Chondrocyte (in vitro differentiated cells): Measurements from ENCODE around the gene CWC27. TPM values are rescaled to one million over a fixed set of nuclear protein-coding genes. Genes with fewer than 3 reads are reported as not detected.

ENCODE experiments used
- DNase-seq: peaks from one replicate; pipeline ENCODE4 v3.0.0; 2021; ENCODE audit warnings: mixed read lengths, low spot score
- H3K27ac Mint-ChIP-seq: one replicate; pipeline ENCODE4 v1.8.0; 2021; ENCODE audit warnings: mild to moderate bottlenecking, moderate library complexity, mixed read lengths; ENCODE audit not compliant: unreplicated experiment
- H3K27me3 Mint-ChIP-seq: 2 replicates; pipeline ENCODE4 v1.8.0; 2021; ENCODE audit warnings: low read depth, mixed read lengths
- H3K36me3 Mint-ChIP-seq: 2 replicates; pipeline ENCODE4 v1.8.0; 2021; ENCODE audit warnings: low read depth, mixed read lengths
- H3K4me1 Mint-ChIP-seq: 2 replicates; pipeline ENCODE4 v1.8.0; 2021; ENCODE audit warnings: low read depth, mild to moderate bottlenecking, mixed read lengths
- H3K4me3 Mint-ChIP-seq: one replicate; pipeline ENCODE4 v1.8.0; 2021; ENCODE audit warnings: mild to moderate bottlenecking, moderate library complexity, mixed read lengths; ENCODE audit not compliant: unreplicated experiment
- H3K9me3 Mint-ChIP-seq: 2 replicates; pipeline ENCODE4 v1.8.0; 2021; ENCODE audit warnings: low read depth, mixed read lengths
- total RNA-seq: library from RNA; stranded (reverse); gene quantifications from 3 replicates; pipeline ENCODE4 v1.2.1, GENCODE V29; 2021
- TF ChIP-seq, protein P1 (sequence below): fragments of 200-600 bp; sonication (generic); IDR thresholded peaks from 2 replicates; pipeline ENCODE4 v1.5.0; 2021; ENCODE audit warnings: antibody characterized with exemption, mild to moderate bottlenecking, moderate library complexity

The CWC27 gene
- total RNA-seq, 1 donor from 2014 or later: 19.5 TPM

GRCh38 chr5:64786372-64786771 lies 17.6 kb downstream of the CWC27 start:
- TF ChIP-seq, protein P1, sequence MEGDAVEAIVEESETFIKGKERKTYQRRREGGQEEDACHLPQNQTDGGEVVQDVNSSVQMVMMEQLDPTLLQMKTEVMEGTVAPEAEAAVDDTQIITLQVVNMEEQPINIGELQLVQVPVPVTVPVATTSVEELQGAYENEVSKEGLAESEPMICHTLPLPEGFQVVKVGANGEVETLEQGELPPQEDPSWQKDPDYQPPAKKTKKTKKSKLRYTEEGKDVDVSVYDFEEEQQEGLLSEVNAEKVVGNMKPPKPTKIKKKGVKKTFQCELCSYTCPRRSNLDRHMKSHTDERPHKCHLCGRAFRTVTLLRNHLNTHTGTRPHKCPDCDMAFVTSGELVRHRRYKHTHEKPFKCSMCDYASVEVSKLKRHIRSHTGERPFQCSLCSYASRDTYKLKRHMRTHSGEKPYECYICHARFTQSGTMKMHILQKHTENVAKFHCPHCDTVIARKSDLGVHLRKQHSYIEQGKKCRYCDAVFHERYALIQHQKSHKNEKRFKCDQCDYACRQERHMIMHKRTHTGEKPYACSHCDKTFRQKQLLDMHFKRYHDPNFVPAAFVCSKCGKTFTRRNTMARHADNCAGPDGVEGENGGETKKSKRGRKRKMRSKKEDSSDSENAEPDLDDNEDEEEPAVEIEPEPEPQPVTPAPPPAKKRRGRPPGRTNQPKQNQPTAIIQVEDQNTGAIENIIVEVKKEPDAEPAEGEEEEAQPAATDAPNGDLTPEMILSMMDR: no peak
- Mint-ChIP-seq H3K9me3 (no peaks in the 10 kb centered on the region), H3K4me1 (no peaks in the 10 kb centered on the region), H3K27ac (no peak overlapping the region), H3K36me3 (peaks cover 7% of the 10 kb centered on the region), H3K4me3 (no peak overlapping the region), H3K27me3 (no peaks in the 10 kb centered on the region)
- no peak for DNase-seq

DNA sequence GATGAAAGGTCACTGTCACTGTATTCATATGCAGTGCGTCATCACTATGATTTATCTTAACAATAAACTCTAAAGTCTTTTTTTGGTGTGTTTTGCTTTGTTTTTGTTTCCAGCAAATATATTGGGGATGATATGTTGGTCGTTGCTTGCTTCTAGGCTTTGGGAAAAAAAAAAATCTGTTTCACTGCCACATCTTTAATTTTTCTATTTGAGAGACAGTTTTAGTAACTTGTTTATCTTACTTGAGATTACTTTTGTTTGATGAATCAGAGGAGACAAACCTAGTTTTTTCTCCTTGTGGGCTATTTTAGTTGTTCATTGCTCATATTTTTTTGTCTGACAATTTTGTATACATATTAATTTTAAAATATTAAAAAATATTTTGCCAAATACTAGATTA lies 19.4 kb downstream of the CWC27 start:
- no peak overlapping the region for H3K4me3 Mint-ChIP-seq
- H3K36me3 Mint-ChIP-seq: peaks cover 9% of the 10 kb centered on the region
- no peak overlapping the region for H3K27ac Mint-ChIP-seq
- H3K9me3 Mint-ChIP-seq: no peaks in the 10 kb centered on the region
- DNase-seq: no peak
- no peaks in the 10 kb centered on the region for H3K27me3 Mint-ChIP-seq
- TF ChIP-seq, protein P1: no peak
- H3K4me1 Mint-ChIP-seq: peaks cover 1% of the 10 kb centered on the region

- Mint-ChIP-seq H3K27me3 (no peaks in the 10 kb centered on the region), H3K36me3 (peaks cover 9% of the 10 kb centered on the region), H3K4me1 (peaks cover 11% of the 10 kb centered on the region), H3K9me3 (no peaks in the 10 kb centered on the region), H3K4me3 (no peak overlapping the region), H3K27ac (no peak overlapping the region)
- no peak for DNase-seq
- TF ChIP-seq, protein P1: no peak
Observed at GRCh38 chr5:64789457-64789856, 20.7 kb downstream of the CWC27 start.

- TF ChIP-seq, protein P1: no peak
- Mint-ChIP-seq H3K9me3 (no peaks in the 10 kb centered on the region), H3K27me3 (no peaks in the 10 kb centered on the region), H3K27ac (no peak overlapping the region), H3K36me3 (peaks cover 9% of the 10 kb centered on the region), H3K4me1 (peaks cover 17% of the 10 kb centered on the region), H3K4me3 (no peak overlapping the region)
- DNase-seq: no peak
Observed at GRCh38 chr5:64790210-64790609, 21.5 kb downstream of the CWC27 start.

GRCh38 chr5:64792469-64792868 lies 23.7 kb downstream of the CWC27 start:
- DNase-seq: no peak
- Mint-ChIP-seq H3K36me3 (peaks cover 5% of the 10 kb centered on the region), H3K4me1 (peaks cover 21% of the 10 kb centered on the region), H3K27me3 (no peaks in the 10 kb centered on the region), H3K27ac (no peak overlapping the region), H3K9me3 (no peaks in the 10 kb centered on the region), H3K4me3 (no peak overlapping the region)
- TF ChIP-seq, protein P1: no peak
